ENCODE data around the gene CNST. TPM values are rescaled to one million over a fixed set of nuclear protein-coding genes. Genes with fewer than 3 reads are reported as not detected.
"Not testable (repeated sequence)": the region's sequence is repeated elsewhere in the genome, so short reads cannot be mapped to it uniquely, and the experiment has no call there.

Gene CNST
- total RNA-seq, 1 donor from 2014 or later = 12.3 TPM

DNA sequence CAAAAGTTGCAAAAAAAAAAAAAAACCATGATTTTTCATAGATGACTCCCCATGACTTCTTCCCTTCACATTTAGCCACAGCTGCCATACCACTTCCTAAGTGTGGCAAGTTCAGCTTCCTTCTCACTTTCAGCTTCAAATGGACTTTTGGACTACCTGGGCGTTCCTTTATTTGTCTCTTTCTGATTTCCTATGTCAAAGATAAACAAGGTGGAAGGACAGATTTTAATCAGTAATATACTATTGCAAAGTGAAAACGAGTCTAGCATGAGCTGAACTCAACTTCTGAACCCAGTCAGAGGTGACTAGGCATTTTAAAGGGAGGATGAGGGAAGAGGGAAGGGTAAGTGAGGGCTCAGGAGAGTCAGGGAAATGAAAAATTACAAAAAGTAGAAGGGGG is 143.6 kb downstream of the CNST start:
- no peaks in the 10 kb centered on the region for H3K36me3 ChIP-seq (ENCODE audit: control insufficient read depth, insufficient read depth, low read length)
- no peak for DNase-seq (ENCODE audit: low read depth)
- H3K4me3 ChIP-seq (ENCODE audit: low read depth, low read length) = no peak overlapping the region
- TF ChIP-seq, protein P1, sequence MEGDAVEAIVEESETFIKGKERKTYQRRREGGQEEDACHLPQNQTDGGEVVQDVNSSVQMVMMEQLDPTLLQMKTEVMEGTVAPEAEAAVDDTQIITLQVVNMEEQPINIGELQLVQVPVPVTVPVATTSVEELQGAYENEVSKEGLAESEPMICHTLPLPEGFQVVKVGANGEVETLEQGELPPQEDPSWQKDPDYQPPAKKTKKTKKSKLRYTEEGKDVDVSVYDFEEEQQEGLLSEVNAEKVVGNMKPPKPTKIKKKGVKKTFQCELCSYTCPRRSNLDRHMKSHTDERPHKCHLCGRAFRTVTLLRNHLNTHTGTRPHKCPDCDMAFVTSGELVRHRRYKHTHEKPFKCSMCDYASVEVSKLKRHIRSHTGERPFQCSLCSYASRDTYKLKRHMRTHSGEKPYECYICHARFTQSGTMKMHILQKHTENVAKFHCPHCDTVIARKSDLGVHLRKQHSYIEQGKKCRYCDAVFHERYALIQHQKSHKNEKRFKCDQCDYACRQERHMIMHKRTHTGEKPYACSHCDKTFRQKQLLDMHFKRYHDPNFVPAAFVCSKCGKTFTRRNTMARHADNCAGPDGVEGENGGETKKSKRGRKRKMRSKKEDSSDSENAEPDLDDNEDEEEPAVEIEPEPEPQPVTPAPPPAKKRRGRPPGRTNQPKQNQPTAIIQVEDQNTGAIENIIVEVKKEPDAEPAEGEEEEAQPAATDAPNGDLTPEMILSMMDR (IDR thresholded peaks at IDR 0.05; ENCODE audit: insufficient read depth, low read length, poor library complexity, severe bottlenecking) = no peak
- H3K27me3 ChIP-seq (ENCODE audit: control insufficient read depth, insufficient read depth, low read length) = no peaks in the 10 kb centered on the region

DNA sequence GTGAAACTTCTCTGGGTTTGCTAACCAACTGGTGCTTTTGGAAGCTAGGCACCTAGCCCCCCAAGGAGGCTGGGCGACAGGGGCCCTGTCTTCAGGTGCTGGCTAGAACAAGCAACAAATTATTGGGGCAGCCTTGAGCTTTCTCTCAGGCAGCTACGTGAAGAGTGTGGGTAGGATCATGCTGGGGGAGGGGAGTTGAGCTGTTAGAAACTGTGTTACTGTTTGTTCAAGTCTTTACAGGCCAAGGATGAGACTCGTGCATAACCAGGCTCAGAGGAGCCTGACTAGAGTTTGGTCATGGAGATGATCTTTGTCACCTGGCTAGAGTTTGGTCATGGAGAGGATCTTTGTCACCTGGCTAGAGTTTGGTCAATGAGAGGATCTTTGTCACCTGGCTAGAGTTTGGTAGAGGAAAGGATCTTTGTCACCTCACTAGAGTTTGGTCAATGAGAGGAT is 145.3 kb downstream of the CNST start:
- Histone ChIP-seq H3K4me3 (ENCODE audit: low read depth, low read length) (no peak overlapping the region), H3K36me3 (ENCODE audit: control insufficient read depth, insufficient read depth, low read length) (no peaks in the 10 kb centered on the region), H3K27me3 (ENCODE audit: control insufficient read depth, insufficient read depth, low read length) (no peaks in the 10 kb centered on the region)
- no peak for DNase-seq (ENCODE audit: low read depth)
- TF ChIP-seq, protein P1 (IDR thresholded peaks at IDR 0.05; ENCODE audit: insufficient read depth, low read length, poor library complexity, severe bottlenecking) = no peak

GRCh38 chr1:246712428-246712827 is 146.2 kb downstream of the CNST start:
- DNase-seq (ENCODE audit: low read depth); H3K36me3 ChIP-seq (ENCODE audit: control insufficient read depth, insufficient read depth, low read length); H3K4me3 ChIP-seq (ENCODE audit: low read depth, low read length); H3K27me3 ChIP-seq (ENCODE audit: control insufficient read depth, insufficient read depth, low read length): not testable (repeated sequence)

Other genes starting within 250 kb of the CNST start
- gene SMYD3, start 59.2 kb upstream of the CNST start, total RNA-seq = 20.6 and 29.2 TPM in 2 replicates
- gene TFB2M, start 195 bp upstream of the CNST start, total RNA-seq = 18.1 and 19.8 TPM in 2 replicates
- 37.8 and 40.1 TPM in 2 replicates for gene SCCPDH, start 158.0 kb downstream of the CNST start, total RNA-seq

Data from kidney epithelial cell (primary cell).